HG02798 (cell line): ENCODE measurements around the gene TECR.
"Not testable (repeated sequence)": the region's sequence is repeated elsewhere in the genome, so short reads cannot be mapped to it uniquely, and the experiment has no call there.

Experiments used
- ATAC-seq: cut with Tn5 transposase; IDR thresholded peaks from one replicate; pipeline ENCODE4 v1.9.1; 2021; ENCODE audit warnings: mild to moderate bottlenecking; ENCODE audit not compliant: unreplicated experiment, poor library complexity

Gene TECR

GRCh38 chr19:14530506-14530905 is 1.1 kb downstream of the TECR start:
- ATAC-seq: no peak

GRCh38 chr19:14533450-14533849 is 4.1 kb downstream of the TECR start:
- ATAC-seq: no peak

GRCh38 chr19:14536926-14537692 is 7.7 kb downstream of the TECR start:
- ATAC-seq: no peak

- ATAC-seq: no peak
Measured at GRCh38 chr19:14540741-14541525, 11.5 kb downstream of the TECR start.

GRCh38 chr19:14541979-14542378 is 12.6 kb downstream of the TECR start:
- not testable (repeated sequence) for ATAC-seq

- ATAC-seq: no peak
Measured at GRCh38 chr19:14542711-14543328, 13.4 kb downstream of the TECR start.

- no peak for ATAC-seq
Measured at GRCh38 chr19:14544047-14544446, 14.7 kb downstream of the TECR start.

- no peak for ATAC-seq
Measured at GRCh38 chr19:14544977-14545715, 15.8 kb downstream of the TECR start.

GRCh38 chr19:14545716-14546082 is 16.3 kb downstream of the TECR start:
- ATAC-seq: no peak

GRCh38 chr19:14550201-14550754 is 20.9 kb downstream of the TECR start:
- no peak for ATAC-seq

GRCh38 chr19:14551134-14552005 is 22.0 kb downstream of the TECR start:
- not testable (repeated sequence) for ATAC-seq

GRCh38 chr19:14552006-14552360 is 22.6 kb downstream of the TECR start:
- ATAC-seq: not testable (repeated sequence)

- ATAC-seq: no peak
Measured at GRCh38 chr19:14553042-14553938, 23.9 kb downstream of the TECR start.

- no peak for ATAC-seq
Measured at GRCh38 chr19:14553939-14554243, 24.5 kb downstream of the TECR start.

- ATAC-seq: no peak
Measured at GRCh38 chr19:14554382-14554812, 25.0 kb downstream of the TECR start.

- ATAC-seq: no peak
Measured at GRCh38 chr19:14555918-14556661, 26.7 kb downstream of the TECR start.

GRCh38 chr19:14556662-14557188 is 27.3 kb downstream of the TECR start:
- ATAC-seq: peak; percentile 63
